Measurements from ENCODE around the gene SMPD4.
"Not testable (repeated sequence)": the region's sequence is repeated elsewhere in the genome, so short reads cannot be mapped to it uniquely, and the experiment has no call there.

SMPD4 gene

DNA sequence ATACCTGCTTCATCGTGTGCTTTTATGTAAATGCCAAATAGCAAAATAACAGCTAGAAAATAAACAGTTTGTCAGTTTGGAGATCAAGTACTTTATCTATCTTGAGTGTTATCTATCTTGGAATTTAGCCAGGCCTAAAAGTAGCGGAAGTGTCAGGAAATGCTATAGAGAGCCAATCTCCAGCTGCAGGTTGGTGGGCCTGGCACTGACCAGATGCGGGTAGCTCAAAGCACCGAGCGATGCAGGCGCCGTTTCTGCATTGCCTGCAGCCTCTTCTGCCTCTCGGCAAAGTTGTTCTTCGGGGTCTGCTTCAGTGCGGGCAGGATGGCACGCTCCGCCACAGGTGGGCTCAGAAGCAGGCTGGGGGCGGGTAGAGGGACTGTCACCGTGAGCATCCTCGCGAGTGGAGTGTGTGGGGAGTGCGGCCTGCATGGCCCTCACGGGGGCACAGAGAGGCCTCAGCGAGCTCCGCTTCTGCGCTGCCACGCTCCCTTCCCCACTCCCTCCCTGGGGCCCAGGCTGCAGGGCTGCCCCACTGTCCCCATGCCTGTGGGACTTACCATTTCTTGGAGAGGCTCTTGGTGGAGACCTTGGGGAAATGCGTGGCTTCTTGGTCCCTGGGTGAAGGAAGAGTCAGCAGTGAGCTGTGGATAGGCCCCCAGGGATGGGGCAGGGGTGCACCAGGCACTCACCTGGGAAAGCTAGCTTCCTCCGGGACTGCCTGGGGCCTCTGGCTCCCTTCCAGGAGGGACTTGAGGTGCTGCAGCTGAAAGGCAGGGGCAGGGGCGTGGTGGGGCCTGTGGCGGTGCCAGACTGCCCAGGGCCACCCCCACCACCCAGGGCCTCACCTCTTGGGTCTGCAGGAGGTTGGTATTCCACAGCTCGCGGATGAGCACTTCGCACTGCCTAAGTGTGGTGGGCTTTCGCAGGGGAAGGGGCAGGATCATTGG is 41.8 kb downstream of the SMPD4 start:
- DNase-seq, result not testable (repeated sequence)

DNA sequence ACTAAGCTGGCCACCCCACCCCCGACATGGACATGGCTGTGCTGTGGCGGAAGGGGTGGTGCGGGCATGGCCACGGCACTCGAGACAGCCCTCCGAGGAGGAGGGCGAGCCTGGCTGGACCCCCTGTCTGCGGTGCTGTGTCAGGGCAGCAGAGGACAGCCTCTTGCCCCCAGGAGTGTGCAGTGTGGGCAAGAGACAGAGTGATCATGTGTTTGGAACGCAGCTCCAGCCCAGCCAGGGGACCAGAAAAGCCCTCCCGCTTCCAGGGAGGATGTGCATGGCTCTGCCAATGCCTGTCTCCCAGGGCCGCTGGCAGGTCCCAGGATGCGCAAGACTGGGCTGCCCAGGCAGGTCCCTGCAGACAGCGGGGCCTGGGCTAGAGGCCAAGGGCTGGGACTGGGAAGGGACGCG is 42.6 kb downstream of the SMPD4 start:
- not testable (repeated sequence) for DNase-seq

DNA sequence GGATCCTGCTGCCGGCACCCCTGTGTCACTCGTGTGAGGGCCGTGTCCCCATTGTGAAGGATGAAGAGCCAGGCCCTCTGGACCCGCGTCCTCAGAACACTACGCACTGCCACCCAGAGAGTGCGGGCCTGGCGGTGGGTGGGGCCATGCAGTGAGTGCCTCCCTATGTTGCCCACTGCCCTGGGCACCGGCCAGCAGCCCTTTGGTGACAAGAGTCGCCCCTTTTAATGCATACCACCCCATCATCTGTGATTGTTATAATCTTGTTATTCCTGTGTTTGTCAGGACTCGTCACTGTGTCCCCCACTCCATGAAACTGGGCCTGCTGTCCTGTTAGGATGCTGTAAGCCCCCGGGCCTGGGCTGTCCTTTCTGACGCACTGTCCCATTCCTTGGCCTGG is 43.1 kb downstream of the SMPD4 start:
- not testable (repeated sequence) for DNase-seq

DNA sequence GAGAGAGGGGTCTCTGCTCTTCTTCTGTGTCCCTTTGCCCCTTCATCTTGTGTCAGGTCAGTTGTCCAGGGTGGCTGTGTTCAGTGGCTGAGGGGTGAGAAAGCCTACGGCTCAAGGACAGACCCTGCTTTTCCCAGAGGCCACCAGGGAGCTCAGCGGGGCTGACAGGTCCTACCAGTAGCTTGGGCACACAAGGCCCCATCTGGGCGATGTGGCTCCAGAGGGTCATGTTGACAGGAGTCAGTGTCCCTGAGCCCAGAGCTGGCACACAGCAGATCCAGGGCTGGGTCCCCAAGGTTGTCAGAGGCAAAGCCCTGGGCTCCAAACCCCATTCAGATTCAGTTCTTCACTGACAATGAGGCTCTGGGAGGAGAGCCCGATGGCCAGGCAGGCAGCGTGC is 44.3 kb downstream of the SMPD4 start:
- DNase-seq, result not testable (repeated sequence)

DNA sequence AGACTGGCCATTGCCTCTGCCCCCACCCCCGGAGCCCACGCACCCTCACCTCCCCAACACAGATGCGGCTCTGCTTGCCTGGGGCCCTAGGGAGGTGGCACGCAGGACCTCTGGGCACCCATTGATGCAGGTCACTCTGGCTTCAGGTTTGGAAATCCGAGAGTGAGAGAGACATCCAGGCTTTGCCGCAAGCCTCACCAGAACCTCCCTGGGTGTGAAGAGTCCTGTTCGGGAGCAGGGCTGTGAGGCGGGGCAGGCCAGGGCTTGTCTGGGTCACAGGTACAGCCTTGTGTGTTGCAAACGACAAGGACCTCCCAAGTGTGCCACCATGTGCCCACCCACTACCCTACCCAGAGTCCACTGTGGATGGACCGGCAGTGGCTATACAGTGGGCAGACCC is 44.9 kb downstream of the SMPD4 start:
- not testable (repeated sequence) for DNase-seq

DNA sequence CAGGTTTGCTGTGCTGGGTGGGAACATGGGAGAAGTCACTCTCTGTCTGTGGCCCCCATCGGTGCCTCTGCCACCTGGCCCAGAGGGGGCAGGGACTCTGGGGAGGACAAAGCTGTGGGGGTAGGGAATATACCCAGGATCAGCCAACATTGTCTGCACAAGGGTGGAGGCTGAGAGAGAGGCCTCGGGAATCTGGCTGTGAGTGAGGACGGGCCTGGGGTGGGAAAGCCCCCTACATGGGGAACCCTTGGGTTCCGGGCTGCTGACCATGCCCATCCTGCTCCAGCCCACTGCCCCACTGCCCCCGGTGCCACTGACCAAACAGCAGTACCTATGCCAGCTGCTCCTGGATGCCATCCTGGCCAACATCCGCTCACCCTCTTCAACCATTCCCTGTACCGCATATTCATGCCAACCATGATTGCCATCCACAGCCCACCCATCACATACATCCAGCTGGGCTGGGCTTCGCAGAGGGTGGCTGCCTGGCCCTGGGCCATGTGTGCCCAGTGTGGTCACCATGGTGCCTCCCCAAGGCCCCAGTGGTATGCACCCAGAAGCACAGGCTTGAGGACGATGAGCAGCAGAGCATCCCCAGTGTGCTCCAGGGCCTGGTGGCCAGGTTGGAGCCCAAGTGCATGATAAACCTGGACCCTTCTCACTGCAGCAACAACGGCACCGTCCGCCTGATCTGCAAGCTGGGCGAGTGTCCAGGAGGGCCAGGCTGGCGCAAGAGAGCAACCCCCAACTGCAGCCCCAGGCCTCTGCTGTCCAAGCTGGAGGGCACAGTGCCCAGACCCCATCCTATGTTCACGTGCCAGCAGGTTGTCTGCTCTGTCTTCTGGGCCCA is 45.5 kb downstream of the SMPD4 start:
- no peak for DNase-seq

DNA sequence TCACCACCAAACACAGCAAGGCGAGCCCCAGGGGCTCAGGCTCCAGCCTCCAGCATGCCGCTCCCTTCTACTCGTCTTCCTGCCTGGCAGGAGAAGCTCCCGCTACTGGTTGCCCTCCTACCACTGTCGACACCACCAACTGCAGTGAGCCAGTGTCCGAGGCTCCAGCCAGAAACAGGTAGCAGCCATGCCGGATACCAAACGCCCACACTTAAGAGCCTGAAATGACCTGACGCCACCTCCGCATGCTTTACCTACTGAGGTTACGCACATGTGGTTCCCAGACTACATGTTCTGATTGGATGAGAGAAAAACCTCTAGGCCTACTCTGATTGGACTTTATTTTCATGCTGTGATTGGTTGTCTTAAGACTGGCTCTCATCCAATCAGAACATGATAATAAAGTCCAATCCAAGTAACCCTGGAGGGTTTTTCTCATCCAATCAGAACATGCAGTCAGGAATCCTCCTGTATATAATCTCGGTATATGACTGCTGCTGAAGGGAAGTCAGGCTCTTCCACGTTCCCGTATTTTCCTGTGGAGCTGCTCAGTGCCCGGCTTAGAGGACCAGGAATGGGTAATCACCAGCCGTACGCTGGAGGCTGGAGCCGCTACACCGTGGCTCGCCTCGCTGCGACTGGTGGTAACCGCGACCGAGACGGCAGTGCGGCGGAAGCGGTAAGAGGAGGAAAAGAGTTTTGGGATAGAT is 52.1 kb downstream of the SMPD4 start, which contains the start of gene POTEF:
Gene POTEF (minus strand): TSS at position 103 of the 710 bp plus-strand sequence. CDS start 8,707 bp downstream, outside the sequence.
- DNase-seq, result not testable (repeated sequence)

DNA sequence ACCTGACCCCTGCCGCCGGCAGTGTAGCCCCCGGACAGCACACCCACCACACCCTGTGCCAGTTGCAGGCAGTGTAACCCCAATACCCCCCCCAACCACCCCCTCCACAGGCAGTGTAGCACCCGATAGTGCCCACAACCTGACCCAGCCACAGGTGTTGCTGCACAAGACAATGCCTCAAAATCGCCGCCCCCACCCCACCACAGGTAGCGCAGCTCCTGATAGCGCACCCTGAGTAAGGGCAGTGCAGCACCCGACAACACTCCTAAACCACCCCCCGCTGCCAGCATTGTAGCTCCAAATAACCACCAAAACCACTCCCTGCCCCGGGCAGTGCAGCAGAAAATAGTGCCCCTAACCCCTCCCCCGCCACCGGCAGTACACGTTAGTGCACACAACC is 52.9 kb downstream of the SMPD4 start:
- DNase-seq, result not testable (repeated sequence)

DNA sequence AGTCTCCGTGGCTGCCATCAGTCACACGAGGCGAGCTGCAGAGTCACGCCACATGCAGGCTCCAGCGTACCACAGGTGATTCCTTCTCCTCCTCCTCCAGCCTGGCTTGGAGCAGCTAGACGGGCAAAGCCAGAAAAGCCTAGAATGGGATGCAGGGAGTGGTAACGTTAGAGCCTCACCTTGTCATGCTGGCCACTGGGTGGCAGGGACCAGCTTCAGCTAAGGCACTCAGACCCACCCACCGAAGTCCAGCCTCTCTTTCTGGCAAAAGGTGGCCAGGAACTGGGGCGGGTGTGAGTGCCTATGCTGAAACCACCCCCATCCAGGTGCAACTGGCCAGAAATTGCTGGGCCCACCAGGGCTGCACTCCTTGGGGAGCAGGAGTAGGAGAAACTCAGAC is 53.7 kb downstream of the SMPD4 start:
- not testable (repeated sequence) for DNase-seq

DNA sequence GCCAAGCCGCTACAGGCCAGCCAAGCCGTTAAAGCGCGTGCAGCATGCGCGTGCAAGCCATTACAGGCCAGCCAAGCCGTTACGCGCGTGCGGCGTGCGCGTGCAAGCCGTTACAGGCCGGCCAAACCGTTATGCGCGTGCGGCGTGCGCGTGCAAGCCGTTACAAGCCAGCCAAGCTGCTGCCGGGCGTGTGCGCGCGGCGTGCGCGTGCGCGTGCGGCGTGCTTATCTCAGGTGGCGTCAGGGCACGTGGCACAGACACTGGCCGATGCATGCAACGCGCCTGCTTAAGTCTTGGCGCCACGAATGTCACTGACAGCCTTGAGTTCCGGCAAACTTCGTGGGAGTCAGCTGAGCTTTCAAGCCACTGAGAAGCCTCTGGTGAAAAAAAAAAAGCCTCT is 60.5 kb downstream of the SMPD4 start:
- DNase-seq, result not testable (repeated sequence)

DNA sequence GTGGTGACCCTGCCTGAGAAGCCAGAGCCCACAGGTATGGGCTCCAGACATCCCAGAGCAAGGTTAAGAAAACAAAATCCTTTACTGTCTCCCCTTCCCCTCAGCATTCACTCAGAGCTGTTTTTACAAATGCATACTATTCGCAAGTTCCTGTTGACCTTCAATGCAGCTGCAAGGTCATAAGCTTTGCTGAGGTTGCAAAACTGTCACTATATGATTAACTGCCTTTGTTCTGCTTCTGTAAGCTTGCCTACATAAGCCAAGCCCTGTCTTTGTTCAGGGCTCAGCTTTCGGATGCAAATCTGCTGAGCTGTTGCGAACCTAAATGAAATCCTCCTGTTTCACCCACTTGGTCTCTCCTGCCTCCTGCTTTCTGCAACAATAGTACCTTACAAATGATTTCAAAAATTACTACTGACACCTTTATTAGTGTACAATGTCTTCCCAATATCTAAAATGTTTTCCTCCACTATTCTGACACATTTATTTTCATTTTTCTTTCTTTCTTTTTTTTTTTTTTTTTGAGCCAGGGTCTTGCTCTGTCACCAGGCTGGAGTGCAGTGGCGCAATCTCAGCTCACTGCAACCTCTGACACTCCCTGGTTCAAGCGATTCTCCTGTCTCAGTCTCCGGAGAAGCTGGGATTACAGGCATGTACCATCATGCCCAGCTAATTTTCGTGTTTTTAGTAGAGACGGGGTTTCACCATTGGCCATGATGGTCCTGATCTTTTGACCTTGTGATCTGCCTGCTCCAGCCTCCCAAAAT is 78.6 kb downstream of the SMPD4 start:
- DNase-seq, result not testable (repeated sequence)
